ENCODE results near the gene C2orf68.
A peak's percentile ranks its signal among the peaks of the same experiment; 100 is the strongest.
"Not testable (repeated sequence)": the region's sequence is repeated elsewhere in the genome, so short reads cannot be mapped to it uniquely, and the experiment has no call there.

The C2orf68 gene, protein sequence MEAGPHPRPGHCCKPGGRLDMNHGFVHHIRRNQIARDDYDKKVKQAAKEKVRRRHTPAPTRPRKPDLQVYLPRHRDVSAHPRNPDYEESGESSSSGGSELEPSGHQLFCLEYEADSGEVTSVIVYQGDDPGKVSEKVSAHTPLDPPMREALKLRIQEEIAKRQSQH
- 14.1 to 80.1 (median 32.9) reads per million in 9 experiments for total RNA-seq

DNA sequence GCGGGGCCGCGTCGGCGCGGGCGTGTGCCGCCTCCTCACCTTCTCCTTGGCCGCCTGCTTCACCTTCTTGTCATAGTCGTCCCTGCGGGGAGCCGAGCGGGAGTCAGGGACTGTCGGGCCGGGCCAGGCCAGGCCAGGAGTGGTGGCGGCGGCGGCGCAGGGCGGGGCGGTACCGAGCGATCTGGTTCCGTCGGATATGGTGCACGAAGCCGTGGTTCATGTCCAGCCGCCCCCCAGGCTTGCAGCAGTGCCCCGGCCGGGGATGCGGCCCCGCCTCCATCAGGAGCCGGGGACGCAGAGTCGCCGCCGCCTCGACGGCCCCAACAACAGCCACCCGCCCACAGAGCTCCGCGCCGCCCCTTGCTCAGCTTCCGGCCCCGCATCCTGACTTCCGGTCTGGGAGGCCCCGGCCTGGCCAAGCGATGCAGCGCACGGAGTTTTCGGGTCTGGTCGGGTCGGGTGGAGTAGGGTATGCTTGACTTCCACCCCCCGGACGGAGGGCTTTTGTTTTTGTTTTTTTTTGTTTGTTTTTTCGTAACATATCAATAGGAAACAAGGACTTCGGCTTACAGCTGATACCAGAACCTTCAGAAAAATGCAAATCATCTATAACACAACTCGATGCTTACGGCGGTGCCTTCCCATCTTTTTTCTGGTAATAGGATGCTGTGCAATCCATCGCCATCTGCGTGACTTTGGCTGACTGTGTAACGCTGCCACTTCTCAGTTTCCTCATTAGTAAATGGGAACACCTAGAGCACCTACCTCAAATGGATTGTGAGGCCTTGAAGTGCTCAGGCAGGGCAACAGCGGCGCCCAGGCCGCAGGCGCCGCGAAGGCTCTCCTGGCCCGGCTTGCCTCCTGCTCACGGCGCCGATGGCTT is at the start of gene C2orf68:
Gene C2orf68, minus strand, starts transcription at position 362 of the 883 bp plus-strand sequence. Its CDS starts 82 bp downstream, at position 280.
- ATAC-seq (replicated peaks), result peak; percentile 72
- Mint-ChIP-seq H3K27me3 (no peaks in the 10 kb centered on the region), H3K27ac (peak within 1 kb of the TSS; percentile 79 to 91), H3K36me3 (ENCODE audit: insufficient read depth) (peaks cover 48% of the 10 kb centered on the region), H3K9me3 (no peaks in the 10 kb centered on the region), H3K4me1 (ENCODE audit: low read depth in 2 of 2) (peaks cover 20 to 22% of the 10 kb centered on the region in 2 donors), H3K4me3 (peak within 1 kb of the TSS; percentile 90 to 97)
- DNase-seq, result peak; percentile 73 to 78 (median 77)

DNA sequence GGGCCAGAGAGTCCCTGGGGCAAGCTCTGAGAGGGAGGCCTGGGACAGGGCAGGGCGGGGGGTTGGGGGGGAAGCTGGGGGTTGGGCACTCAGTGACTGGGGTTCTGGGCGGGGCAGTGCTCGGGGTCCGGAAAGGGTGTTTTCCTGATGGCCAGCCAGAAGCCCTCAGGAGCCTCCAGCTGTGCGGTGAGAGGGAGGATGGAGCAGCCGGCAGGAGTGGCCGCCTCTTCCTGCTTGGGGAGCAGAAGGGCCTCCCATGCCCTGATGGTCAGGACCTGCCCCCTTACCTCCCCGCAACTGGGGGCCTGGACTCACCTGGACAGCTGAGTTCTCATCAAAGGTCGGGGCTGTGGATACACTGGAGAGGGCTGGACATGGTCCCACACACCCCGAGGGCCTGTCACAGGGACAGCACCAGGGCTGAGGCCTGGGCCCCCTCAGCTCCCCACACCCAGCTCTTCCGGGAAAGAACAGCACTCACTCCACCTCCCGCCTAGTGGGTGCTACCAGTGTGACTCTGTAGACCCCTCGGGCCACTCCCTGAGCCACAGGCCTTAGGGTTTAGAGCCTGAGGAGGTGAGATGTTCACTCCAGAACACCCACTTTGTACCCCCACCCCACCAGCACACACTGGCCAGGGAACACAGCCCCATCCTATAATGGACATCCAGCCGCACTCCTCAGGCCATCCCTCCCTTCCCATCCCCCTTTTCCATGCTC is 49.4 kb upstream of the C2orf68 start:
- H3K27ac Mint-ChIP-seq, result no peak overlapping the region
- peaks cover 0 to 3% of the 10 kb centered on the region in 2 donors for H3K4me1 Mint-ChIP-seq (ENCODE audit: low read depth in 2 of 2)
- H3K27me3 Mint-ChIP-seq, result peaks cover 0 to 6% of the 10 kb centered on the region in 2 donors
- no peak for DNase-seq
- ATAC-seq (replicated peaks), result no peak
- H3K9me3 Mint-ChIP-seq, result no peaks in the 10 kb centered on the region
- peaks cover 2% of the 10 kb centered on the region for H3K36me3 Mint-ChIP-seq (ENCODE audit: insufficient read depth)
- H3K4me3 Mint-ChIP-seq, result no peak overlapping the region

DNA sequence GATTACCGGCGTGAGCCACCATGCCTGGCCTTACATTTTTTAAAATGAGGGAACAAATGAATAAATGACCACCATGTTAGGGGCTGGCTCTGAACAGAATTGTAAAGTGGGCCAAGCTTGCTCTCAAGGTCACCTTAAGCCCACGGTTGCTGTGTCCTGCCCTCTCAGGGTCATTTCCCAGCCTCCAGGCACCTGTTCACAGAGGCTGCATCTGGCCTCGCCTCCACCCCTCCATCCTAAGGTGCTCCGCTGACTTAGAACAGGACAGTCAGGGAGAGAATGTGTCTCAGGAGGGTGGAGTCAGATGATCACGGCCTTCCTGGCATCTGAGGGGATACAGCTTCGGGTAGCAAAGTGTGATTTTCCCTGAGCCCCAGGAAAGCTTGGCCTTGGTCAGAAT is 48.9 kb upstream of the C2orf68 start:
- Mint-ChIP-seq H3K9me3 (no peaks in the 10 kb centered on the region), H3K36me3 (ENCODE audit: insufficient read depth) (peaks cover 3% of the 10 kb centered on the region), H3K27me3 (peaks cover 0 to under 1% of the 10 kb centered on the region in 2 donors), H3K27ac (no peak overlapping the region), H3K4me3 (no peak overlapping the region), H3K4me1 (ENCODE audit: low read depth in 2 of 2) (peaks cover 0 to 3% of the 10 kb centered on the region in 2 donors)
- no peak for ATAC-seq (replicated peaks)
- no peak for DNase-seq

DNA sequence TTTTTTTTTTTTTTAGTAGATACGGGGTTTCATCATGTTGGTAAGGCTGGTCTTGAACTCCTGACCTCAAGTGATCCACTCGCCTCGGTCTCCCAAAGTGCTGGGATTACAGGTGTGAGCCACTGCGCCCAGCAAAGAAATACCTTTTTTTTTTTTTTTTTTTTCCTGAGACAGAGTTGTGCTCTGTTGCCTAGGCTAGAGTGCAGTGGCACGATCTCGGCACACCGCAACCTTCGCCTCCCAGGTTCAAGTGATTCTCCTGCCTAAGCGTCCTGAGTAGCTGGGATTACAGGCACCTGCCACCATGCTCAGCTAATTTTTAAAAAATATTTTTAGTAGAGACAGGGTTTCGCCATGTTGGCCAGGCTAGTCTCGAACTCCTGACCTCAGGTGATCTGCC is 48.4 kb upstream of the C2orf68 start:
- ATAC-seq (replicated peaks); H3K27me3 Mint-ChIP-seq; H3K4me1 Mint-ChIP-seq (ENCODE audit: low read depth in 2 of 2); DNase-seq; H3K36me3 Mint-ChIP-seq (ENCODE audit: insufficient read depth); H3K9me3 Mint-ChIP-seq; H3K27ac Mint-ChIP-seq; H3K4me3 Mint-ChIP-seq: not testable (repeated sequence)

DNA sequence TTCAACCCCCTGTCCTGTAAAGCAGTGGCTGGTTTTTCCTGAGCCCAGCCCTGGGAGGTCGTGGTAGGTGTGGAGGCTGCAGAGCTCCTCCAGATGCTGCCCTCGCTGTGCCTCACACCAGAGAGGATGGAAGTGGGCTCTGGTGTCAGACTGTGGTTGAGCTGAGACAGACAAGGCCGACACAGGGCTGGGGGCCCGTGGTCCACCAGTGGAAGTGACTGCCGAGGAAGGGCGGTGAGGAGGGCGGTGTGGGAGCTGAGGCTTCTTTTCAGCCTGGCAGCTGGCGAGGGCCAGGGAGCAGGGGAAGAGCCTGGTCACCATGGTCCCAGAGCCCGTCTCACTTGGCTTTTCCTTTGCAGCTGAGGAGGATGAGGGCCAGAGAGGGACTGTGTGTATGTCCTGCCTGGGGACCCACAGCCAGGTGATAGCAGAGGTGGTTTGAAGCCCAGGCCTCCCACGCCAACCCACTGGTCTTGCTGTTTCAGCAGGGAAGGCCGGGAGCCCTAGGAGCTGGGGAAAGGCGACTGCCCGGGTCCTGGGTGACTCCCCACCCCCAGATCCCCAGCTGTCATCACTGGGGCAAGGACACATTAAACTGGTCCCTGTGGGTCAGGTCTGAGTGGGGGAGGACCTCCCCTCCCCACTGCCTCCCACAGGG is 47.6 kb upstream of the C2orf68 start:
- Mint-ChIP-seq H3K36me3 (ENCODE audit: insufficient read depth) (peaks cover 12% of the 10 kb centered on the region), H3K27ac (peak overlapping the region; percentile 57 to 77)

DNA sequence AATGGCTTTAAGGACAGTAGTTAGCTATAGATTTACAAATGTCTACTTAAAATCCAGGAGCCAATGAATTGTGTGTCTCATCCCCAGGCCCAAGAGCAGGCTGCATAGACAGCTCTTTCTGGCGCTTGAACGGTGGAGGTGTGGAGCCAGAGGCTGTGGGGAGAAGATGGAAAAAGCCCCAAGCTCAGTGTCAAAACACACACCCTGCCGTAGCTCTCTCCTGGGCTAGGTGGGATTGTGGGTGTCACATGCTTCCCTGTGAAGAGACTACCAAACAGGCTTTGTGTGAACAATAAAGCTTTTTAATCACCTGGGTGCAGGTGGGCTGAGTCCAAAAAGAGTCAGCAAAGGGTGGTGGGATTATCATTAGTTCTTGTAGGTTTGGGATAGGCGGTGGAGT is 45.5 kb upstream of the C2orf68 start:
- peaks cover 28% of the 10 kb centered on the region for H3K36me3 Mint-ChIP-seq (ENCODE audit: insufficient read depth)
- H3K4me1 Mint-ChIP-seq (ENCODE audit: low read depth in 2 of 2); H3K27ac Mint-ChIP-seq; H3K27me3 Mint-ChIP-seq; H3K9me3 Mint-ChIP-seq; H3K4me3 Mint-ChIP-seq; ATAC-seq (replicated peaks); DNase-seq: not testable (repeated sequence)

More for the DNA sequence above, 47.6 kb upstream of the C2orf68 start:
- ATAC-seq (replicated peaks) (no peak), DNase-seq (no peak)
- H3K4me3 Mint-ChIP-seq, result no peak overlapping the region
- H3K4me1 Mint-ChIP-seq (ENCODE audit: low read depth in 2 of 2), result peaks cover 0 to 3% of the 10 kb centered on the region in 2 donors
- H3K27me3 Mint-ChIP-seq, result no peaks in the 10 kb centered on the region
- H3K9me3 Mint-ChIP-seq, result no peaks in the 10 kb centered on the region

DNA sequence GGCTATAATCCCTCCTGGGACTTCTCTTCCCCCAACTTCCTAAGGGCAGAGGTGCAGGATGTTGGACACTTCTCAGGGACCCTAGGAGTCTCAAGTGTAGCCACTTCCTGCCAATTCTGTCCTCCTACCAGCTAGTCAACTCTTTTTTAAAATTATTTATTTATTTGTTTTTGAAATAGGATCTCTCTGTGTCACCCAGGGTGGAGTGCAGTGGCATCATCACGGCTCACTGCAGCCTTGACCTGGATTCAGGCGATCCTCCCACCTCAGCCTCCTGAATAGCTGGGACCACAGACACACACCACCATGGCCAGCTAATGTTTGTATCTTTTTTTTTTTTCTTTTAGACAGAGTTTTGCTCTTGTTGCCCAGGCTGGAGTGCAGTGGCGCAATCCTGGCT is 44.6 kb upstream of the C2orf68 start:
- H3K27me3 Mint-ChIP-seq, result no peaks in the 10 kb centered on the region
- H3K9me3 Mint-ChIP-seq, result no peaks in the 10 kb centered on the region
- H3K36me3 Mint-ChIP-seq (ENCODE audit: insufficient read depth), result peaks cover 38% of the 10 kb centered on the region
- H3K4me1 Mint-ChIP-seq (ENCODE audit: low read depth in 2 of 2), result peaks cover 0 to 3% of the 10 kb centered on the region in 2 donors
- DNase-seq, result no peak
- H3K27ac Mint-ChIP-seq, result peak overlapping the region in 1 of 2 donors; percentile 70
- ATAC-seq (replicated peaks), result no peak
- H3K4me3 Mint-ChIP-seq, result no peak overlapping the region

DNA sequence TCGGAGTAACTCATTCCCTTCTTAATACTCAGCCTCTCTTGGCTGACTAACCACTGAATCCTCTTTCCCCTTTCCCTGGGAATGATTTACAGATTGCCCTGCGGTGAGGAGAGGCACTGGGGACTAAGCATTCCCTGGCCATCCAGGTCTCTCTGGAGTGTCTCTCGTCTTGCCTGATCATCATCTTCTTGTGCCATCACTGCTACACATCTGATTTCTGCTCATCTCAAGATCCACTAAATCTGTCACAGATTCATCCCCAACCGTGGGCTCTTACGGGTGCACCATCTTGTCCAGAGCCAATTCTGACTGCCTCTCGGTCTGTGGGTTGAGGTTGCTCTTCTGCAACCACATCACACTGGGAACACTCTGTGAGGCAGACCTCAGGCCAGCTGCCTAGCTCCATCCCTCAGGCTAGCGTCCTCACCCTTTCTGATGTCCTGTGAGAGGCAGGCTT is 44.1 kb upstream of the C2orf68 start:
- Mint-ChIP-seq H3K27ac (peak overlapping the region in 1 of 2 donors; percentile 70), H3K36me3 (ENCODE audit: insufficient read depth) (peaks cover 43% of the 10 kb centered on the region)

DNA sequence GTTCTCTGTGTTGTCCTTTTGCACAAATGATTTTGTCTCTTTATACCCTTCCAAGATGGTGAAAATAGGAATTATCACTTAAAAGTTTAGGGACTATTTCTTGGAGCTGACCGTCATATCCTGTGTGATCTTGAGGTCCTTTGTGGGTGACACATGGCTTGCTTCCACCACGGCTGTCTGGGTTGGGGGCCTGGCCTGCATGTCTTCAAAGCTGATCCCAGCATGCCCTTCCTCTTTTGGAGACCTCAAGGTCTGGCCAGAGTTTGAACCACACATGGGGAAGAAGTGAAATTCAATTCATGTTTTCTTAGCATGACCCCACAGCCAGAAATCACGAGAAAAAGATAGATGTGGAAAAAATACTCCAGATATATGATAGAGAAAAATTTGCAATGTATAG is 42.1 kb upstream of the C2orf68 start:
- H3K4me3 Mint-ChIP-seq, result no peak overlapping the region
- H3K27ac Mint-ChIP-seq, result no peak overlapping the region
- DNase-seq, result no peak

More for the DNA sequence above, 44.1 kb upstream of the C2orf68 start:
- no peaks in the 10 kb centered on the region for H3K9me3 Mint-ChIP-seq
- DNase-seq (no peak), ATAC-seq (replicated peaks) (no peak)
- peaks cover 0 to 3% of the 10 kb centered on the region in 2 donors for H3K4me1 Mint-ChIP-seq (ENCODE audit: low read depth in 2 of 2)
- no peaks in the 10 kb centered on the region for H3K27me3 Mint-ChIP-seq
- H3K4me3 Mint-ChIP-seq, result no peak overlapping the region

DNA sequence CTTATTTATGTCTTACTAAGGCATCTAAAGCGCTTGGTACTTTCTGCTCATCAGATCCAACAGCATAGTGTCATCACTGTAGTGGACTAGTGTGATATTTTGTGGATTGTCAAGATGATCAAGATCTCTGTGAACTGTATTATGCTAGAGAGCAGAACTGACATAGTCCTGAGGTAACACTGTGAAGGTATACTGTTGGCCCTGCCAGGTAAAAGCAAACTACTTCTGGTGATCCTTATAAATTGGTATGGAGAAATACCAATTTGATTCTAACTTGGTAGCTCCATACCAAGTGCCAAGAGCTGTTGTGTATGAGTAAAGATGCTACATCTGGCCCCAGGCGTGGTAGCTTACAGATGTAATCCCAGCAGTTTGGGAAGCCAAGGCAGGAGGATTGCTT is 40.2 kb upstream of the C2orf68 start:
- Mint-ChIP-seq H3K27ac (no peak overlapping the region), H3K36me3 (ENCODE audit: insufficient read depth) (peaks cover 80% of the 10 kb centered on the region), H3K27me3 (no peaks in the 10 kb centered on the region), H3K4me1 (ENCODE audit: low read depth in 2 of 2) (no peaks in the 10 kb centered on the region), H3K4me3 (no peak overlapping the region), H3K9me3 (no peaks in the 10 kb centered on the region)
- ATAC-seq (replicated peaks), result no peak
- no peak for DNase-seq

More for the DNA sequence above, 42.1 kb upstream of the C2orf68 start:
- ATAC-seq (replicated peaks), result no peak
- peaks cover 60% of the 10 kb centered on the region for H3K36me3 Mint-ChIP-seq (ENCODE audit: insufficient read depth)
- no peaks in the 10 kb centered on the region for H3K9me3 Mint-ChIP-seq
- no peaks in the 10 kb centered on the region for H3K27me3 Mint-ChIP-seq
- no peaks in the 10 kb centered on the region for H3K4me1 Mint-ChIP-seq (ENCODE audit: low read depth in 2 of 2)

DNA sequence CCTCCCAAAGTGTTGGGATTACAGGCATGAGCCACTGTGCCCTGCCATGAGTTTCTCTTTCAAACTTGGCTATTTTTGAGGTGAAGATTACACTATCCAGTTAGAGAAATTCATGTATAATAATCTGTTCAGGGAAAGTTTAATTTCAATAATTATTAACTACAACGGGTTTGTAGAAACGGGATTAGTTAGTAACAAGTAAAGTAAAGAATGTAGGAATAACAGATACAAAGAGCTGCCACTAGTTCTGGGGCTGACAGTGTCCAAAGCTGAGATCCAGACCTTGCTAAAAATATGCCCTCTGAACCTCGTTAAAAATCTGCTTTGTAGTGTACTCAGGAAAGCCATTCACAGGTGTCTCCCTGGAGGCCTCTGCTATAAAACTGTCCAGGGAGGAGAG is 39.2 kb upstream of the C2orf68 start:
- Mint-ChIP-seq H3K4me1 (ENCODE audit: low read depth in 2 of 2) (no peaks in the 10 kb centered on the region), H3K27ac (no peak overlapping the region), H3K27me3 (no peaks in the 10 kb centered on the region), H3K36me3 (ENCODE audit: insufficient read depth) (peaks cover 86% of the 10 kb centered on the region), H3K9me3 (no peaks in the 10 kb centered on the region), H3K4me3 (no peak overlapping the region)
- DNase-seq (no peak), ATAC-seq (replicated peaks) (no peak)

DNA sequence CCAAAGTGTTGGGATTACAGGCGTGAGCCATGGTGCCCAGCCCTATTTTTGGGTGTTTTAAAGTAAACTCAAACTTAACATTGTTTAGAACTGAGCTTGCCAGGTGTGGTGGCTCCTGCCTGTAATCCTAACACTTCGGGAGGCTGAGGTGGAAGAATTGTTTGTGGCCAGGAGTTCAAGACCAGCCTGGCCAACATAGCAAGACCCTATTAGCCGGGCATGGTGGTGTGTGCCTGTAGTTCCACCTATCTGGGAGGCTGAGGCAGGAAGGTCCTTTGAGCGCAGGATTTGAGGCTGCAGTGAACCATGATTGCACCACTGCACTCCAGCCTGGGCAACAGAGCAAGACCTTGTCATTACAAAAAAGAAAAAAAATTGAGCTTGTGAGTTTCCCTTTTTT is 38.6 kb upstream of the C2orf68 start:
- H3K36me3 Mint-ChIP-seq (ENCODE audit: insufficient read depth), result peaks cover 91% of the 10 kb centered on the region
- H3K4me3 Mint-ChIP-seq, result no peak overlapping the region
- DNase-seq (no peak), ATAC-seq (replicated peaks) (no peak)
- H3K27me3 Mint-ChIP-seq, result no peaks in the 10 kb centered on the region
- H3K27ac Mint-ChIP-seq, result no peak overlapping the region
- no peaks in the 10 kb centered on the region for H3K9me3 Mint-ChIP-seq
- H3K4me1 Mint-ChIP-seq (ENCODE audit: low read depth in 2 of 2), result no peaks in the 10 kb centered on the region

Data from effector memory CD8-positive, alpha-beta T cell (primary cell).